ENCODE results near the gene NFIA.

Gene NFIA

DNA sequence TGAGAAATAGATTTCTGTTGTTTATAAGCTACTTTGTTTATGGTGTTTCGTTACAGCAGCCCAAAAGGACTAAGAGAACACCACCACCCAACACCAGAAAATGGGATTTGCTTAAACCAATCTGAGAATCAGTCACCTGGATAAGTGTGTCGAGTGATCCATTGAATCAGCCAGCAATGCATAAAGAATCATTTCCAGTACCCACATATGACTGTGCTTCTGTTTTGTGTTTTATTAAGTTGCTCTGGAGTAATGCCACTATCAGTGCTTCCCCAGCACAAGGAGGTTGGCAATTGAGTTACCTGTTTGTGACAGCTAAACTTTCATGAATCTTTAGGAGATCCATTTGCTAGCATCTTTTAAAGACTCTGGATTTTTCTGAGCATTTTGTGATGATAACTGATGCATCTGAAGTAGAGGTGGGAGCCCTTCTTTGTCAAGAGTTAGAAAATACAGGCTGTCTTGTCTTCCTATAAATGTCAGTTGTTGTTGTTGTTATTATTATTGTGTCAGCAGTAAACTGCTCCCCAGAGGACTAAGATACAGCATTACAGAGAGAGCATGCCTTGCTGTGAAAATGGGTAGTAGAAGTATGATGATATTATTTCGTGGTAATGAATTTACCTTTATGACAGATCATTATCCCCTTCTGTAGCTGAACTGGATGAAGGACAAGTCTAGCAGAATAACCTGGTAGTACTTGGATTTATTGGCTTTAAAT lies 225.2 kb downstream of the NFIA start:
- no peak for DNase-seq

DNA sequence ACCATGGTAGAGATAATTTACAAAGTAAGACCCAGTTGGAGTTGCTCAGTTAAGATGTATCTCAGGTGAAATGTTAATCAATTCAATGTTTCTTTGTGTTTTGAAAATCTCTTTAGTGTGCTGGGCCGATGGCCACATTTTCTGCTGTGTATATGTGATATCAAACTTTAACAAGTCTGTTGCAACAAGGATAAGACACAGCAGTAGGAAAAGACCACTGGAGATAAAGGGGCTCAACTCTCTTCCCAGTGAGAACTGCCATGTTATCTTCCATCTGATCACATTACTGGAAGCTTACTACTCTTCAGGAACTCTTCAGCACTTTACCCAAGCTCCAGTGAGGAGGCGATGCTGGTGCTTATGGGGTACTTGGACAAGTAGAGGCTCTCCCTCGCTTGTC lies 227.7 kb downstream of the NFIA start:
- DNase-seq = no peak

DNA sequence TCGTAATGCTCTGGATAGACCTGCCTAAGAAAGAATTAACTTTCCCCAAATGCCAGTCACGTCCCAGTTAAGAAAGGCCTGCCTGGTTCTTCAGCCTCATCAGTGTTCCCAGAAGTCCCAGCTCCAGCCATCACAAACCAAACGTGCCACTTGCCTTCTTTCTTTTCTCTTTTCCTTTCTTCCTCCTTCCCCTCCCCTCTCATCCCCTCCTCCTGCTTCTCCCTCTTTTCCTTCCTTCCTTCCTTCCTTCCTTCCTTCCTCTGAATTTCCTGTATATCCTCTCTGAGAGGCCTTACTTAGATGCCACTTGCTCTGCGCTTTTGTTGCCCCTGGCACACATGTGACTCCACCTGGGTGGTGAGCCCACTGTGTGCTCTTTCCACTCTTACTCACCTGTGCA lies 228.2 kb downstream of the NFIA start:
- no peak for DNase-seq

DNA sequence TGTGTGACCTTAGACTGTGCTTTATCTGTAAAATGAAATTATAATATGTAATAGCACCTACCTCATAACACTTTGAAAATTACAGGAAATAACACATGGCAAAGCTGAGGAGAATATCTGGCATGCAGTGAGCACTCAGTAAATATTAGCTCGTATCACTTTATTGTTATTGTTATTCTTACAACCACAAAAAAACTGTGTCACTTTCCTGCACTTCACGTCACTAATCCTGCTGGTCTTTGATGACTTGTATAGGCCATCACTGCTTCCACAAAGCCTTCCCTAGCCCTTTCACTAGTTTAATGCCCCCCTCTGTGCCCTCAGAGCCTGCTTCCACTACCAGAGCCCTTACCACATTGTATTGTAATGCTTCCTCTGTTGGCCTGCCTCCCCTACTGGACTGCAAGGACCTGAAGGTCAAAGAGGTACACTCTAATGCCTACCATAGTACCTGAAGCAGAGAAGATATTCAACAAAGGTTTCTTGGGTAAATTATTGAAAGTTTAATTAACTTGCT lies 231.6 kb downstream of the NFIA start:
- no peak for DNase-seq

DNA sequence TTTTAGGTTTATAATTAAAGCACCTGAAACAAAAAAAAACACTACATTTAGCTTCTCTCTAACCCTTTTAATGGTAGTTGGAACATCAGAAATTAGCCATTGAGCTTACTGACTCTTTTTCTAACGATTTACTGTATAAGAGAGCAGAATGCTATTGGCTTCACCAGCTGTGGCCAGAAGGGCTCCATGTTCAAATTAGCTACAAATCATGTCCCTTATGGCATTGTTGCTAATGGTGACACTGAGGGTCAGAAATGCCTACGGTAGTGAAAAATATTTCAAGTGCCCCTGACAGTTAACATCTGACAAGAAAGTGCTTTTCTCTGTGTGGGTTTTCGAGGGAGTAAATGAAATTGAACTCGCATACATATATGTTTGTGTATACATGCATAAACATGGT lies 232.7 kb downstream of the NFIA start:
- DNase-seq = no peak

DNA sequence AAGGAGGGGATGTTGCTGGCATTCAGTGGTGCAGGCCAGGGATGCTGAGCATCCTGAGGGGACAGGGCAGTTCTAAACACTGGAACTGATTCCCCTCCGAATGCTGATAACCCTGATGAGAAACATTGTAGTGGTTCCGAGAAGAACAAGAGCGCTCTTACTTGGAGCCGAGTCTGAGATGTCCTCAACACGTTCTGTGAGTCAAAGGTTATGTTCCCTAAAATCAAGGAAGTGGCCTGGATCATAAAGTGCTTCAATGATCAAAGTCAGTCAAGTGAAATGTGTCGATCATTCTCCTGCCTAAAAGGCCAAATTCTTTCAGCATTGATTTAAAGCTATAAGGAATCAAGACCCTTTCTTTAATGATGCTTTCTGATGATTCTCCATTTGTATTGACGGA lies 234.1 kb downstream of the NFIA start:
- DNase-seq = peak in 2 of 4 experiments; percentile 9 to 23

DNA sequence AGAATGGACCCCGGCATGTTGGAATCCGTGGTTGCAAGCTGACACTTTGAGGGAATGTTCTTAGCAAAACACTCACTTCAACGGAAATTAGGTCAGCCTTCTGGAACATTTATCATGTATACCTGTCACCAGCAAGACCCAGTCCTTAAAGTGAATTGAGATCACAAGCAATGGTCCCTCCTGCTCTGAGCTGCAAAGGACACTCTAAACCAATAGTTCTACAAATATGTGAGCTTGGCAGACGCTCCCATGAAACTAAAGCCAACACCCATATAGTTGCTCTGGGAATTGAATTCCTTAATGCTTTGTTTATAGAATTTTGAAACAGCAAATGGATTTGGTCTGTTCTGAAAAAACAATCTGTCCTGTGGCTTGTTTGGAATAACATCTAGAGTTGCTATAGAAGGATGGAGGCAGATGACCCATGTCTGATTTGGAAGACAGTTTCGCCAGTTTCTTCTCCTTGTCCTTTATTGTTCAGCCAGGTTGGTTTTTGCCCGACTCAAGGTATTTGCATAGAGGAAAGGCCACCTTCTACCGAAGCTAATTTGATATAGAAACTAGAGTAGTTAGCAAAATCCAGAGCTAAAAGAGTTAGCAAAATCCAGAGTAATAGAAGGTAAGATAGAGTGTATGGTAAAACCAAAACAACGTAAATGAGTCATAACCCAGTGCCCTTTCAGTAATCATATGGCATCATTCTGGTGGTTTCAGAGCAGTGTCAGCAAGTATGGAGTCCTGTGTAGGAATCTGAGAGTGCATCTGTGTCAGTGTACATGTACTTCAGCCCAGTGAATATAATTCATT lies 236.2 kb downstream of the NFIA start:
- peak in 2 of 4 experiments; percentile 18 to 20 for DNase-seq

DNA sequence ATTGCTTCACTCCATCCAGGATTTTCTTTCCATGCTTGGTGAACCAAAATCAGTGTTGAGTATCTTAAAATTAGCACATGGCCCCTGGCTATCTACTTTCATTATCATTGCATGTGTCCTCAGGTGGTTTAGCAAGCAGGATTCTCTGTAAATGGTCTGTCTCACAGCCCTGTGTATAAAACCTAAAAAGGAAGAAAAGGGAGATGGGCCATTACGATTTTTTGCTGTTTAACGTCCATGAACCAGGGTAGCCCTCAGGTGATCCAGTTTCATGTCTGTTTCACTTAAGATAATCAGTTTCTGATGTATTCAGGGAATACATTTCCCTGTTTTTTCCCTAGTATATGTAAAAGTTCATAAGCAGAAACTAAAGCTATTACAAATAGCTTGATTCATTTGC lies 238.2 kb downstream of the NFIA start:
- DNase-seq = no peak

DNA sequence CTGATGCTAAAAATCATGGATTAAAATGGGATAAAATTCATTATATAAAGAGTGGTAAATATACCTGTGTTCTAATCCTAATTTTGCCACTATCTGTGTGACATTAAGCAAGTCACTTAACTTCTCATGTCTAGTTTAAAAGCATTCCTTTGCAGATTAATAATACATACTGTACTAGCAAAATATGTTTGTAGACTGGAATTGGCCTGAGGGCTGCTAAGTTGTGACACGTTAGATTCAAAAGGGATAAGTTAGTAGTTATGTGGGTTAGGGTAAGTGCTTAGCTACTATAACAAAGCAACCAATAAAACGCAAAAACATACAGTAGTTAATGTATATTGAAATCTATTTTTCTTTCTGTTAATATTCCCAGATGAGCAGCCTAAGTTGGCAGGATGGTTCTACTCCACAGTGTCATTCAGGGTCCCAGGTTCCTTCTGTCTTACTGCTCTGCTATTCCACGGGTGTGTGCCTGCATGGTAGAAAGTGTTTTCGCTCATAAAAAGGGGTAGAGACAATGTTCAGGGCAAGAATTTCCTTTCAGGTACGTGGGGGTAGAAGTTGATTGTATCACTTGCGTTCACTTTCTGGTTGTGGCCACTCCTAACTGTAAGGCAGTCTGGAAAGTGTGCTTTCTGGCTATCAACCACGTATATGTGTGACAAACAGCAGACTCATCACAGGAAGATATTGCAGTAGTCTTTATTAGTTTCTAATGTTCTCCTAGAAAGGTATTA lies 239.8 kb downstream of the NFIA start:
- no peak for DNase-seq

DNA sequence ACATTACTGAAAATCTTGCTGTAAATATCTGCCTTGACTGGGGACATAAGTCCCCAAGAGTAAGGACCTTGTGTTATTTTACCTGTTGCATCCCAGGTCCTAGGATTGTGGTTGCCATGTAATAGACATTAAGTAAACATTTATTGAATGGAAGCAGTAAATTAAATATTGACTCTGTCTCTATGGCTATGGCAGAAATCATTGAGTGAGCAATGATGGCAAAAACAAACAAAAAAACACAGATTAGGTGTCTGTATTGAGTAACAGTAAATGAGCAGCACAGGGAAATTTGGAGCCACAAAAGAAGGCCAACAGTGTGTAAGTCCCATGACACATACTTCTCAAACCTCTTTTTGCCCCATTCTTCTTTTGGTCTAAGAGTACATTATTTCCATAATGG lies 240.4 kb downstream of the NFIA start:
- DNase-seq = no peak

DNA sequence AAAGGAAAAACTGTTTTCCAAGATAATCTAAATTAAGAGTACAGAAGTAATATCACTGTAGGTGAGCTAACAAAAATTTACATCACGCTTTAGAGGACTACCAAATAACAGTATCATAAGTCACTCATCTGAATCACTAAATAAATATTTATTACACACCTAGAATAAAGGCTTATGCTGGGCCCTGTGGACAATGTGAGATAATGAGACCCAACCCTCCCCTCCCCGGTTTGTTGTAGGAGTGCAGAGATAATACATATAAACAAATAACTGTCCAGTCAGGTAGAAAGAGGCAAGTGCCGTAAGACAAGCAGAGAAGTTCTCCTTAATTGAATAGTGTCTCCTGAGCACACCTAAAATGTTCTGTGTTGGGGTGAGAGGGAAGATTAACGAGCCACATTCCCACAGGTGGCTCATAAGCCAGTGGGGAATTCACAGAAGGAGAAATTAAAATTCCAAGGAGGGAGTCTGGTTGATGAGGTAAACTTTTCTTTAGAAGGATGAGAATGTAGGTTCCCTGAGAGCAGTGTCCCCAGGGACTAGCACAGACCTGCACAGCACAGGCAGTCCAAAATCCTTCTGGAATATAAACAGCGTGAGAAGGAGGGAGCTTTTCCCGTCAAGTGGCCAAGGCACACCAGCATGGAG lies 241.4 kb downstream of the NFIA start:
- no peak for DNase-seq

DNA sequence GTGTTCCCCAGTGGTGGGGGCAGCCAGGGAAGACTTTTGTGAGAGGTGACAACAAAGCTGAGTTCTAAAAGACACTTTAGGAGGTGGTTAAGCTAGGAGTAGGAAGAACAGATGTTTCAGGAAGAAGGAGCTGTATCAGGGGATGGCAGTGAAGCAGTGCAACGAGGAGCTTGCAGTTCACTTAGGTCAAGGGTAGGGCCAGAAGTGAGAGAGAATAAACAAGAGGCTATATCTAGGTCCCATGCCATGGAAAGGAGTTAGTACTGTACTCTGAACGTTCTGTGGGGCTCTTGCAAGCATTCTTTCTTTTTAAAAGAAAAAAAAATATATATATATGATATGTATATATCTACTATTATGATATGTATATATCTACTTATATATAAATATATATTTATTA lies 244.4 kb downstream of the NFIA start:
- DNase-seq = no peak

DNA sequence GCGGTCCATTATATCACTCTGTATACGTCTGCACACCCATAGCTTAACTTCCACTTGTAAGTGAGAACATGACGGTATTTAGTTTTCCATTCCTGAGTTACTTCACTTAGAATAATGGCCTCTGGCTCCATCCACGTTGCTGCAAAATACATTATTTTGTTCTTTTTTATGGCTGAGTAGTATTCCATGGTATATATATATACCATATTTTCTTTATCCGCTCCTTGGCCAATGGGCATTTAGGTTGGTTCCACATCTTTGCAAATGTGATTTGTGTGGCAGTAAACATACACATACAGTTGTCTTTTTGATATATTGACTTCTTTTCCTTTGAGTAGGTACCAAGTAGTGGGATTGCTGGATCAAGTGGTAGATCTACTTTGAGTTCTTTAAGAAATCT lies 245.1 kb downstream of the NFIA start:
- no peak for DNase-seq

DNA sequence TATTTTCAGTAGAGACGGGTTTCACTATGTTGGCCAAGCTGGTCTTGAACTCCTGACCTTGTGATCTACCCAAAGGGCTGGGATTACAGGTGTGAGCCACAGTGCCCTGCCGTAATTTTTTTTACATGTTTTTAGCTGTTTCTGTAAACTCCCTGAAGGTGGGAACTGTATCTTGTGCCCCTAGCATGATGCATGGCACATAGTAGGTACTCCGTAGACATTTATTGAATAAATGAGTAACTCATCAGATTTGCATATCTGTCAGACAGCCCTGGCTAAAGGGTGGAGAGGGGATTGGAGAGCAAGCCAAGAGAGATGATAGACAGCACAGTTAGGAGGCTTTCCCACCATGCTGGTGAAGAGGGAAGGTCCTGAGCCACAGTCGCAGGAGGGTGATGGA lies 247.2 kb downstream of the NFIA start:
- no peak for DNase-seq

DNA sequence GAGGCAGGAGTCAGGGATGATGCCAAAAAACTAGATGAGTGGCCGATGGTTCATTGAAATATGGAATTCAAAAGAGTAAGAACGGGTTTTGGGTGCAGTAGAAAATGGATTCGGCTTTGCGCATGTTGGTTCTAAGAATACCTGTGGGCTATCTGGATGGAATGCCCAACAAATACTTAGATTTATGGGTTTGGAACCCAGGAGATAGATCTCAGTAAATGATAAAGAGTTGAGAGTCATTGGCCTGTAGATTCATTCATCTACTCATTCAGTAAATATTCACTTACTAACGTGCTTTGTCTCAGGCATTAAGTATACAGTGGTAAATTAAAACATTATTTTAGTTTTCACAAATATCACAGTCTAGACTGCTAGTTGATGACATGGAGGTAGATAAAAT lies 247.7 kb downstream of the NFIA start:
- no peak for DNase-seq

DNA sequence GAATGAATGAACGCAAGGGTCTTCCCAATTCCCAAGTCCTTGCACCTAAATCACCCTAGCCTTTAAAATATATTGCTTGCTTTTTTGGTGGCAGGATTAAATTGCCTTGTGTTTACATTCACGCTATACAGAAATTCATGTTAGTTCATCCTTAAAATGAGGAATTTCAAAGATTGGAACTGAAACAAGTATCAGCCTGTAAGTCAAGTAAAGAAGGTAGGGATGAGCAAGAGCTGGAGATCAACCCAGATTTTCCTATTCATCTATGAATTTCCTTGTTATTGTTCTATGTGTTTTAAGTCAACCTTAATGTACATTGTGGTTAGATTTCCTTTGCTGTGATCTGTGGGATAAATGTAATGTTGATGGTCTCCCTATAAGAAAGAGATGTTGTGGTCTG lies 248.2 kb downstream of the NFIA start:
- DNase-seq = no peak

DNA sequence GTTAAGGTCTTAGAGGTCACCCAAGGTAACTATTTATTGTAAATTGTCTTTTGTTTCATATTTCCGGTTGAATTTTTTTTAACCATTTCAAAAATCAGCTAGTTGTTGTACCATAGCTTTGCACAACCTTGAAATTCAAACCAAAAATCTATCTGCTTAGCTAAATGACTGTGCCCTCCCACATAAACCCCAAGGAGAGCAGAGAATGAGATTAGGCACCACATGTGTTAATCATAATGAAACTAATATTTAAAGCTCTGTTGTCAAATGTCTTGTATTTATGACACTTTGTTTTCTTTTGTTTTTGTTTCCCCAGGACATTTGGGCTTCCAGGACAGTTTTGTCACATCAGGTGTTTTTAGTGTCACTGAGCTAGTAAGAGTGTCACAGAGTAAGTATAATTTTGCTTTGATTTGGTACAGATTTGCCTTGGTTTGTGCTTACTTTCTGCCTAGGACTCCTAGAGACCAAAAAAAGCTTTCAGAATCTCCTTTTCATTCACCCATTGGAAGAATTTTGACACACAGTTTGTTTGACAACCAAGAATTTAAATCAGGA lies 249.9 kb downstream of the NFIA start:
- no peak for DNase-seq

DNA sequence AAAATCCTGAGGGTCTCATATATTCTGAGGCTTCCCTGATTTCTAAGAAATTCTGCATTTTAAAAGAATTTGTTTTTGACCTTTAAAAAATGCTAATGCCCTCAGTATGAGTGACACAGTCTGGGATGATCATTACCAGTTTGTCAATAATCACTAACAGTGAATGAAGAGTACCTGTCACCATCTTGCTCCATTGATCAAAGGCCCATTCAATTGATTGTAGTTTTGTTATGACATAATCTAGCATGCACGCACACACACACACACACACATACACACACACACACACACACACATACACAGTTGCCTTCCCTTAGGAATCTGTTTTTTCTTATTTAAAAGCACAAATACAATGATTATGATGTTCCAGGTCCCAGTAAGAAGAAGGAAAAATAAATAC lies 250.4 kb downstream of the NFIA start:
- DNase-seq = no peak

DNA sequence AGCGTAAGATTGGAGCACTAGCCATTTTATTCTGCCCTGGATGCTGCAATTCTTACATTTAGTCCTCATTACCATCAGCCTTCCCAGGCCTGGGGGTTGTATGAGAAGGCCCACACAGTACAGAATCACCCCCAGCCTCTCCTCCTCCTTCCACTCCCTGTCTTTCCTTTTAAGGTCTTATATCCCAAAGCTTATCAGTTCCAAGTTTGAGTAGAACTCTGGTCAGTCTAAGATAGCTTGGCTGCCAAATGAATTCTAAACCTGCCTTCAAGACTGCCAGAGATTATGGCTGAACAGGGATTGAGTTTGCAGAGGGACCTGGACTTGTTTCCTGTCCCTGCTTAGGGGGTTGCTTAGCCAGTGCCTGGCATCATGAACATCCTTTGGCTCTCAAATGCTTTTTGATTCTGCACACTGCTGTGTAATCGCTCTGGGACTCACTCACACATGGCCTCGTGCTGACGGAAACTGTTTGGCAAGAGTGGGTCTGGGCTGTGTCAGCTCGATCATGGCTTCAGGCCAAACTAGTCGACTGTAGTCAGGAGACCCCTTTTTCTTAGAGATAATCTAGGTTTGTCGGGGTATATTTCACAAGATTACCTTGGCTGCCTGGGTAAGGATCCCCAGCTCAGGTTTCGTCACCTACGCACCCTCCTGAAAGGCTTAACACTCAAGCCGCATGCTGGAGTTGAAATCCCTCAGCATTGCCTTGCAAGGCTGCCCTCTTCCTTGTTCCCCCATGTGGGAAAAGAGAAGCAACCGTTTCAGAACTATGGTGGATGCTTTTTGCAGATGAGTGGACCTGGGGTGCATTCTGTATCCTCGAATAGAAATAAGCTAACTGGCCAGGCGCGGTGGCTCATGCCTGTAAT lies 252.6 kb downstream of the NFIA start:
- DNase-seq = no peak

DNA sequence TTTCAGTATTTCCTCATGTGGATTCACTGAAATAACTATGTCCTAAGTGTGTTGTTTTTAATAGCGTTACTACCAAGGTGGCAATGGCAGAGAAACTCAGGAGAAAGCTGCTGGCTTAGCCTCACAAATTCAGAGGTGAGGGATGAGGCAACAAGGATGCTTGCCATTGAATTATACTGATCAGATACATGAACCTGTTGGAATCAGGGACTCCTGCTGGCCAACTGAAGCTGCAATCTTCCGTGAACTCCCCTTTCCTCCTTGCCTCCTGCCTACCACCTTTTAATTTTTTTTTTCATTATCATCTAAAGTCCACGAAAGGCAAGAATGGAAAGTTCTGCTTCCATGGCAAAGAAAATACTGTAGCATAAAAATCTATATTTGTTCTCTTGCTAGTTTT lies 254.7 kb downstream of the NFIA start:
- no peak for DNase-seq

DNA sequence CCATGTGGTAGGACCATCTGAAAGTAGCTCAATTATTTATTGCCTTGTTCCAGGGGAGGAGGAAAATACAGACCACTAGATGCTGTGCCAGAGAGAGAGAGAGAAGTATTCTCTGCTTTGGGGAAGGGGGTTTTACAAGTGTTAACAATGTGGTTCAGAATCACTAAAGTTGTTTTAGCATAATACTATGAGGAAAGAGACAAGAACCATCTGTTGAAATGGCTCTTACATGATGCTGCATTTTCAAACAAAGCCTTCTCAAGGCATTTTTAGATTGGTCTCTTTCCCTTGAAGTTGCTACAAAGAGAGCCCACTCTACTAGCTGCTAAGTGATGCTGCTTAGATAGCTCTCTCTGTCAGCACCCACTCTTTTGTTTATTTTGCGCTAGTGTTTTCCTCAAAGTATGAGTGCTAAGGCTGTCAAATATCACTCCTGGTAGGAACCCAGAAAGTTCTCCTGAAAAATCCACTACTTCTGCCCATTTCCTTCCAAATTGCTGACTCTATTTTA lies 255.1 kb downstream of the NFIA start:
- no peak for DNase-seq
